Liver (tissue), 3 donors: ENCODE measurements around the gene EGF.

Experiments
- CTCF ChIP-seq: fragments of 150-350 bp; IDR thresholded peaks from 2 replicates; pipeline ENCODE4 v1.5.1; 2017; ENCODE audit warnings: improper control_type of control experiment, low read depth, low read length; ENCODE audit not compliant: missing input control
- HNF4G ChIP-seq: IDR thresholded peaks from 2 replicates; pipeline ENCODE4 v1.6.1; 2016; ENCODE audit warnings: antibody characterized with exemption
- REST ChIP-seq: IDR thresholded peaks from 2 replicates; pipeline ENCODE4 v1.6.1; 2016; ENCODE audit warnings: antibody characterized with exemption, mild to moderate bottlenecking
- RXRA ChIP-seq, 2 donors: IDR thresholded peaks; 2 replicates each; pipeline ENCODE4 v1.6.1; 2017 to 2018; ENCODE audit warnings: antibody characterized with exemption in 2 of 2, mild to moderate bottlenecking in 1 of 2
- SP1 ChIP-seq: IDR thresholded peaks from 2 replicates; pipeline ENCODE4 v1.6.1; 2018; ENCODE audit warnings: antibody characterized with exemption, mild to moderate bottlenecking
- TAF1 ChIP-seq: conservative IDR thresholded peaks from 2 replicates; pipeline ENCODE4 v1.6.1; 2016; ENCODE audit warnings: antibody characterized with exemption, mild to moderate bottlenecking
- donor health status: healthy.
- donor health status: healthy.

- no peak for TF ChIP-seq CTCF
- TF ChIP-seq TAF1: no peak
- no peak for TF ChIP-seq HNF4G
- TF ChIP-seq SP1: no peak
- TF ChIP-seq RXRA (IDR thresholded peaks at IDR 0.05): no peak
- TF ChIP-seq REST: no peak
Measured at GRCh38 chr4:110042545-110043517, 130.1 kb downstream of the EGF start.
